Measurements from ENCODE around the gene PCSK5. TPM values are rescaled to one million over a fixed set of nuclear protein-coding genes. Genes with fewer than 3 reads are reported as not detected.

Gene PCSK5
- total RNA-seq, 1 donor from 2014 or later, result 3.4 TPM

DNA sequence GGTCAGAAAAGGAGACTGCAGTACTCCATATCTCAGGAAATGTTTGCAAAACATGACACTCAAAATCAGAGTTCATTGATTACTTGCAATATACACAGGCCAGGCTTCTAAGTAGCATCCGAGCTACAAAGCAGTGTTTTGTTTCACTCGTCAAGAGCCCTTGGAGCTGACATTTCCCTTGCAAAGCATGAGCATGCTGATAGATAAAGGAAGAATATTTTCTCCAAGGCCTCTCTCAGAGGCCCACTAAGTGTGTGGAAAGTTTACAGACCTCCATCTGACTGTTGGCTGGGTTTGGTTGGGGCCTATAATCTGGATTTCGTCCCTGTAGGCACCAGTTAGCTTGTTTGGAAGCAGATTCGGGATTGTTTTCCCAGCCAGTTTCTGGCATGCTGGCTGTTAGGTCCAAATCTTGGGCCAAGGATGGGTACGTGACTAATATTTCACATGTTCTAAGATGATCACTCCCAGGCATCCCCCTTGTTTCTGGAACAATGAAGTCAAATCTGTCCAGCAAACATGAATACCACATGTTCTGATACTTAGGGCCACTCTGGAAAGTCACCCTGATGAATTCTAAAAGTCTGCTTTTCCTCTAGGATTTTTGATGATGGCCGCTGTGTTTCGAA lies 342.5 kb downstream of the PCSK5 start:
- ATAC-seq (ENCODE audit: poor library complexity) (peak; percentile 49), DNase-seq (no peak)
- intact Hi-C loops (cut with DNase I), result no loop called here

DNA sequence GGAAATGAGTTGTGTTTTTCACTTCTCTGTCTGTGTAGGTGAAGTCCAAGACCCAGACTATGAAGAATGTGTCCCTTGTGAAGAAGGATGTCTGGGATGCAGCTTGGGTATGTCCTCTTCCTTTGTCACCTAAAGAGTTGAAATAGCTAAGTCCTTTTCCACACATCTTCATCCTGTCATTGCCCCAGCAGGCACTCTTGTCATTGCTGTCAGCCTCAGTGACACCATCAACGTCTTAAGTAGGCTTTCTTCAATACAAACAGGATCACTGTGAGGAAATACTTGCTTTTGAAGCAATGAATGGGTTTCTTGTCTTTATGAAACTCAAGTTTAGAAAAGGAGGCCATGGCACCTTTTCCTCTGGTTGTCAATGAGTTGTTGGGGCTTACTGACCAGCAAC lies 350.1 kb downstream of the PCSK5 start:
- intact Hi-C loops (cut with DNase I), result no loop called here
- ATAC-seq (ENCODE audit: poor library complexity) (no peak), DNase-seq (no peak)

DNA sequence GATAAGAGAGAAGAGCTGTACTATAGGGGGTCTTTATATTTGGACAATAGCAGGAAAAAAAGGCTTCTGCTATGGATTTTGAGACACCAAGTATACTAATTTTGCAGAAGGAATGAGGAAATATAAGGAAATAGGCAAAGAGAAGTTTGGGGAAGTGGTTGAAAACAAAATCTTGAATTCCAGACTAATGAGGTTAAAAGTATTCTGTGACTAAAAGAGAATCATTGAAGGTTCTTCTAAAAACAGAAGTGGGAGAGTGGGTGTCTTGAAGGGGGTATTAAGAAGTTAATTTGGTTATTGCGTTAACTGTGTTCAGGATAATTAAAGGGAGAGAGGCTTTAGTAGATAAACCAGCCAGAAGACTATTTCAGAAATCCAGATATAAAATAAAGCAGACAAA lies 355.0 kb downstream of the PCSK5 start:
- ATAC-seq (ENCODE audit: poor library complexity) (no peak), DNase-seq (no peak)
- intact Hi-C loops (cut with DNase I), result no loop called here

DNA sequence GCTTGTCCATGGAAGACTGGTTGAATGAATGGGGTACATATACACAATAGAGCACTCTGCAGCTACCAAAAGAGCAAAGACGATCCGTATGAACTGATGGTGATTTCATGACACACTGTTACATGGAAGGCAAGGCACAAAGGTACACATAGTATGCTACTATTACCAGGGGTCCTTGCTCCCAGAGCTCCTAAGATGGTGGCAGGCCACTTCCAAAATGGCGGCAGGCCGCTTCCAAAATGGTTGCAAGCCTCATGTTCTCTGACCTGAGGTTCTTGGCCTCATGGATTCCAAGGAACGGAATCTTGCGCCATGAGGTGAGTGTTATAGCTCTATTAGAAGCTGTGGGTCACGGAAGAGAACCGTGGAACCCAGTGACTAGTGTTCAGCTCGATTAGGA lies 356.2 kb downstream of the PCSK5 start:
- intact Hi-C loops (cut with DNase I), result no loop called here
- DNase-seq (no peak), ATAC-seq (ENCODE audit: poor library complexity) (no peak)

DNA sequence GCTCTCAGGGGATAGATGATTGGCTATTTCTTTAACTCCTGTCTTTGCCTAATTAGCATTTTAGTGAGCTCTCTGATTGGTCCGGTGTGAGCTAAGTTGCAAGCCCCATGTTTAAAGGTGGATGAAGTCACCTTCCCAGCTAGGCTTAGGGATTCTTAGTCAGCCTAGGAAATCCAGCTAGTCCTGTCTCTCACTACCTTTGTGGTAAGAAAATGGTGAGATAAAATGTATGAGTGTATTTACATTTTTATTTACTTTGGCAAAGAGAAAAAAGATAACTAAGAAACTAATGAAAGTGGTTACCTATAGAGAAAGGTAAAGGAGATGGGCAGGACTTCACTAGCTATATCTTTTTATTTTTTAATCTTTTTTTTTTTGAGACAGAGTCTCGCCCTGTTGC lies 357.0 kb downstream of the PCSK5 start:
- no peak for DNase-seq
- ATAC-seq (ENCODE audit: poor library complexity), result no peak
- intact Hi-C loops (cut with DNase I), result no loop called here

DNA sequence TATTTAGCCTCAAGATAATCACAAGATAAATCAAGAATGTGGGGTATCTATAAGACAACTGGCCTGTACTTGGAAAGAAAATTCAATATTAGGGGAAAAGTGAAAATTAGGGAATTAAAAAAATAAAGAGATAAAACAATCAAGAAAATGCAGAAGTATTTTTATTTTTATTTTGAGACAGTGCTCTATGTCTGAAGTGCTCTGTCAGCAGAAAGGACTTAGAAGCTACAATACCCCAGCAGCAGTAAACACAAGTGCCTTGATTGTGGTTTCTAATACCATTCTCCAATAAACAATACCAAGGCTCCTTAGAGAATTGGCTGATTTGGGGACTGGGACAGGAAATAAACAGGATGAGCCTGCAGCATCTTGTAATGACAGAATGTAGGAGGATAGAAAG lies 358.8 kb downstream of the PCSK5 start:
- intact Hi-C loops (cut with DNase I), result no loop called here
- DNase-seq (no peak), ATAC-seq (ENCODE audit: poor library complexity) (no peak)

DNA sequence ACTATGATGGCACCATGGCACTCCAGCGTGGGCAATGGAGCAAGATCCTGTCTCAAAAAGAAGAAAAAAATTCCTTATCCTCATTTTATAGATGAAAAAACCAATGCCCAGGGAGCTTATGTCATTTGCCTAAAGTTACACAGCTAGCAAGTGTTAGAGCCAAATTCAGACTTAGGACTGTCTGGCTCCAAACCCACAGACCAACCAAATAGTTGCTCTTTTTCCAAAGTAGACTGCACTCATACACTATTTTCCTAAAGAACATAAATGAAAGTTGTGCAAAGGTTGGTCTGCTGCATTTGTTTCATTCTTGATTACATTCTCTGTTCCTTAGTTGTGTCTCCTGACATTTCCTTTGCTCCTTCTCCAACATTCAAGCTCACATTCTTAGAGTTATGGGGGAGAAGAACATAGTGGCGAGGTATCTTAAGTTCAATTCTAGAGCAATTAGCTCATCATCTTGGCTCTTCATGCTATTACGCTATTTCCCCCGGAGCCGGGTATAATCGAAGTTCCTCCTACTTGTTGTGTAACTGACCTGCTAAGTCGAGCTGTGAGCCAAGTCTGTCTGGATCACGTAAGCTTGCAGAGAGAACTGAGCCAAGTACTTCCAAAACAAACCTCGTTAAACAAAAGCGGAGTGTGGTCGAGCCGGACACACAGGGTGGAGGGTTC lies 365.4 kb downstream of the PCSK5 start:
- peak; percentile 95 for ATAC-seq (ENCODE audit: poor library complexity)
- peak; percentile 57 for DNase-seq
- intact Hi-C loops (cut with DNase I), result no loop called here

DNA sequence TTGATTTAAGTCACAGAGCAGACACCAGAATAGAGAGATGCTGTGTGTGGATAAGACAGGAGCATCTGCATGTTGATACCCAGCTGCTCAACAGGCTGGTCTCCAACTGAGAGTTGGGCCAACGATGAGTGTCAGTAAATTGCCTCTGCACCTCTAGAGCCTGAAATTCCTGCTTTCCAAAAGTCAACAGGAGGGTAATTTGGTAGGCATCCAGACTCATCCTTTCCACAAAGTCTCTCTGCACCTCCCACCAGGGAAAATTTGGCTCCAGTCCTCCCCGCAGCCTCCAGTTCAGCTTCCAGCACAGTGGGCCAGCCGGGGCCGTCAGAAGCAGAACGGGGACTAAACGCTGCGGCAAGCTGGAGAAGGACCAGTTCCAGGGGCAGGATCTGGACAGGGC lies 366.8 kb downstream of the PCSK5 start:
- intact Hi-C loops (cut with DNase I), result no loop called here
- DNase-seq (peak; percentile 56), ATAC-seq (ENCODE audit: poor library complexity) (peak; percentile 23)

DNA sequence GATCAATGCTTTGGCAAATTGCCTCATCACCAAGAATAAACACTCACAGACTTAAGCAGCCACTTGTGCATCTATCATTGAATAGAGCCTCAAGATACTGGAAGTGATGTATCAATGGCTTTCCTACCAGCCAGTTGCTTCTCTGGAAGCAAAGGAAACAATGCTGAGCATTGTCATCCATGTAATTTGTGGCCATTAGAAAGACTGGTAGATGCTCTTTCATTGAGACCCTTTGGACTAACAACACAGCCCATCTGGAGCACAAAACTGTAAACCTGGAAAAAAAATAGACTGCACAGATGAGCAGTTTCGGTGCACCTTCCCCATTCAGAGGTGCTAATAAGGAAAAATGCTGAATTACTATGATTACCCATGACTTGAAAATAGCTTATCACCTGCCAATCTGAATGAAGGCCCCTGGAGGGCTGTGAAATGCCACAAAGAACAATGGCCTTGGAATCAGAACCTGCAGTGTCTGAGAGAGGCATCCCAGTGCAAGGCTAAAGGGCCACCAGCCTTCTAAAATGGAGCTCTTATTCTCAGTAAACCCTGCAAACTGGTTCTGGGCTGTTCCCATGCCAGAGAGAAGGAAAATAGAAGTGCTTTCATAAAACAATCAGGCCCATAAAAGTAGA lies 376.3 kb downstream of the PCSK5 start:
- no peak for DNase-seq

DNA sequence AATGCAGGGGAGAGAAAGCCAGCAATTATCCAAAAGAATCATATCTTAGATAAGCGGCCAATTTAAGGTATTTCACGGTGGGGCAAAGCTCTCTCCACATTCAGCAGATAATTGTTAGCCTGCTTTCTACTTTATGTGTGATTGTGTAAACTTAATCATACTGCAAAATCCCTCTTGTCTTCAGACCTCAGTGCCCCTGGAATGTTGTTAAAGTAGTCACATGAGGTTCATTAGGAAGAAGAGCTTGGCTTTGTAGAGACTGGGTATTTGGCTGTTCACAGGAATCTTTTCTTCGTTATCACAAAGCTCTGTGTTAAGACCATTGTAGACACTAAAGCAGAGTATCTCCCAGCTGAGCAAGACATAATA lies 376.8 kb downstream of the PCSK5 start:
- intact Hi-C loops (cut with DNase I), result no loop called here
- DNase-seq, result no peak
- ATAC-seq (ENCODE audit: poor library complexity), result no peak

More for the DNA sequence above, 376.3 kb downstream of the PCSK5 start:
- intact Hi-C loops (cut with DNase I), result no loop called here
- ATAC-seq (ENCODE audit: poor library complexity), result no peak

DNA sequence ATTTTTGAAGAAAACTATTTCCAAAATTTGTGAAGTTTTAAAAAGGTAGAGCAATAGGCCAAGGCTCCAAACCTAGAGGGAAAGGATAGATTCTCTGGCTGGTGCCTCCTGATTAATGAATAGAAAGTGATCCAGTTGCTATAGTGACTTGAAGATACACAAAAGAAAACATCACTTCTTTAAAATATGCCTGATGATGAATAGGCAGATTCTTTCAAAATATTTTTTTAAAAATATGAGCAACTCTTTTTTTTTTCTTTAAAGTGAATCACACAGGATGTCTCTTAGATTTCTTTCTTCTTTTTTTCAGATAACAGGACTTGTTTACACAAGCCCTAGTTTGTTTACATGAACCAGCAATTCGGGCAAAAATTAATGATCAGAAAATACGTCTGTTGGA lies 379.3 kb downstream of the PCSK5 start:
- ATAC-seq (ENCODE audit: poor library complexity) (no peak), DNase-seq (no peak)
- intact Hi-C loops (cut with DNase I), result no loop called here

DNA sequence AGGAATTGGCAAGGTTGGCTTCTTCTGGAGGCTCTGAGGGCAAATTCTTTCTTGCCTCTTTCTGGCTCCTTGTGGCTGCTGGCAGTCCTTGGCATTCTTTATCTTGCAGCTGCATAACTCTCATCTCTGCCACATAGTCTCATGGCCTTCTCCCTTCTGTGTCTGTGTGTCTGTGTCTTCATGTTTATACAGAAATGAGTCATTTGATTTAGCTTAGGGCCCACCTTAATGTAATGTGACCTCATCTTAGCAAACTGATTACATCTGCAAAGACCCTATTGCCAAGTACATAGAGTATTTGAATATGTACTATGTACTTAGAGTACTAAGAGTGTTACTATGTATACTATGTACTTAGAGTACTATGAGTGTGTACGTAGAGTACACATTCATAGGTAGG lies 381.3 kb downstream of the PCSK5 start:
- intact Hi-C loops (cut with DNase I), result no loop called here
- DNase-seq (no peak), ATAC-seq (ENCODE audit: poor library complexity) (no peak)

DNA sequence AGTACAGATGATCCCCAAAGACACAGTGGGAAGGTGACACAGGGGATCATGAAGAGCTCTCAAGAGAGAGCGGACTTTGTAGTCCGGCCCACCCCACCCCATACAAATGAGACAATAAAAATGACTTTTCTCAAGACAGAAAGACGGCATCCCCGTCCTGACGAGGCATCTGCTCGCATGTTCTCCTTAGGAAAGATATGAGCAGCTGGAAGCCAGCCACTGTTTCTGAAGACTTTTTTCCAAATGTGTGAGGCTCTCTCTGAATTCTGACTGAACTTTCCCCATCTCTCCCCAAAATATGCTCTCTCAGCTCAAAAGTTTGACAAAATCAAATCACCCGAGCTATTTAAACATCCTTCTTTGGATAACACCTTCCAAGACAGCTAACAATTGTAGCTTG lies 398.6 kb downstream of the PCSK5 start:
- intact Hi-C loops (cut with DNase I), result no loop called here
- DNase-seq (no peak), ATAC-seq (ENCODE audit: poor library complexity) (no peak)

DNA sequence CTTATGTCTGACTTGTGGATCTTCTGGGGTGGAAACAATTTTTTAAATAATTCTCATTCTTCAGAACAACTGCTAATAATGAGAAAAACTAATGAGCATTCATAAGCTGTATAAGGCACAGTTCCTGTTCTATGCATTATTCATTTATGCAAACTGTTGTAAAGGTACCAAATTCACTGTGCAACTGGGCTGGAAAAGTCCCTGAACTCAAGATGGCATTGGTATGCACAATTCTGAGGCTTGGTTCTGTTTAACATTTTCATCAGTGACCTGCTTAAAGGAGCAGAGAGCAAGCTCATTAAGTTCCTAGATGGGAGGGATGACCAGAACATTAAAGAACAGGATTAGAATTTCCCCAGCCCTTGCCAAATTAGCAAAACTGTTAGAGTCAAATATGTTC lies 399.2 kb downstream of the PCSK5 start:
- no peak for DNase-seq
- ATAC-seq (ENCODE audit: poor library complexity), result no peak
- intact Hi-C loops (cut with DNase I), result no loop called here

DNA sequence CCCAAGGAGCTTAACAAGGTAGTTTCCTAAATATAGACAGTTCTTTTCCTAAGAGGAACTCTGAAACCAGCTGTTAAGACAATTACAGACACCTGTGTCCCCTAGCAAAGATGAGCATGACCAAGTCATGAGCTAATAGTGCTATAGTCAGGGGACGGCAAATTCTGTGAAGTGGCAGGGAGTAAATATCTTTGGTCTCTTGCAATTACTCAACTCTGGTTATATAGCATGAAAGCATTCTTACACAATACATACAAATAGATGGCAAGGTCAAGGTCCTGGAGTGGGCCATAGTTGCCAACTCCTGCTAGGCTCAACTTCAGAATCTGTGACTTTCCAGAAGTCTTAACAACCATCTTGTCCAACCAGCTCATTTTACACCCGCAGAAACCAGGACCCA lies 400.1 kb downstream of the PCSK5 start:
- no peak for DNase-seq
- intact Hi-C loops (cut with DNase I), result no loop called here
- ATAC-seq (ENCODE audit: poor library complexity), result no peak

DNA sequence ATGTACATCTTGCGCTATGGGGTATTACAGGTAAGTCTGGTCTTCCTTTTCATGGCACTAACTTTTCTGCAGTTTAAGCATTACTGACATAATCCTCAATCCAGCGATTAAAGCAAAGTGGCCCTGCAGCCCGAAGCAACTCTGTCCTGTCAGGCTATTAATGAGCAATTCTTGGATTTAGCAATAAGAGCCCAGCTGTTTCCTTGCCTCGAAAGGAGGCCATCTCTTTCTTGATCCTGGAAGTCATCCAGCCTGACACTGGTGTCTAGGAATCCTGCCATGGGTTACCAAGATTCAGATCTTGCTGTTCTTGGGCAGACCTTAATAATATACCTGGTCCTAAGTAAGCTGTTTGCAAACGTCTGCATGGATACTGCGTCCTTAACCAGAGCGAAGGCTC lies 401.8 kb downstream of the PCSK5 start:
- DNase-seq, result no peak
- ATAC-seq (ENCODE audit: poor library complexity), result peak; percentile 49
- intact Hi-C loops (cut with DNase I), result no loop called here

DNA sequence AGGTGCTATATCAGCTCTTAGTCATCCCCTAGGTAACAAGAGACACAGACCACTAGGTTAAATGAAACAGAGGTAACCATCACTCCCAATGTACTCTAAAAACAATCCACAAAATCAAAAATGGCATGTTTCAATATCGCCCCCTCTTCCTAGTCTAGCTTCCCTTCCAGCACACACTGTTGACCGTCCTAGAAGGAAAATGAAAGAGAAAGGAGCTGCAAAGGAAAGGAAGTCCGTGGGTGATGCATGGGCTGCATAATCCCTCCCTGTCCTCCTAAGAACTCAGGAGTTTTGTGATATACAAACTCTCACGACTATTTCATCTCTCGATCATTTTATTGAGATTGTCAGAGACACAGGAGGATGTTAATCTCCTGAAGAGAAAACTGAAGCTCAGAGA lies 402.2 kb downstream of the PCSK5 start:
- intact Hi-C loops (cut with DNase I), result no loop called here
- ATAC-seq (ENCODE audit: poor library complexity) (no peak), DNase-seq (no peak)

DNA sequence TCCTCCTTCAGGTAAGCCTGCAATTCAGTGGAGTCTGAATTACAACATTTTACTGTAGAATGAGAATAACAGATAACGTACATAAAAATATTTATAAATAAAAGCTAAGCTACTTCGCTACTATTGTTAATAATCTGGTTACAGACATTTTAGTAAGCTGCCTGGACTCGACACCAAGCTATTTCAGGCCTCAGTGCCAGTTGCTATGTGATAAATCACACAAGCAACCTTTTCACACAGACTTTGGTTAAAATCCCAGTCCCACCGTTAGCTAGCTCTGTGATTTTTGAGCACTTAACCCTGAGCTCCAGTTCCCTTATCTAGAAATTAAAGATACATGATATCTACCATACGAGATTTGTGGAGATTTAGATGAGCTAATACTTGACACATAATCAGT lies 403.8 kb downstream of the PCSK5 start:
- intact Hi-C loops (cut with DNase I), result no loop called here
- DNase-seq, result no peak
- no peak for ATAC-seq (ENCODE audit: poor library complexity)

DNA sequence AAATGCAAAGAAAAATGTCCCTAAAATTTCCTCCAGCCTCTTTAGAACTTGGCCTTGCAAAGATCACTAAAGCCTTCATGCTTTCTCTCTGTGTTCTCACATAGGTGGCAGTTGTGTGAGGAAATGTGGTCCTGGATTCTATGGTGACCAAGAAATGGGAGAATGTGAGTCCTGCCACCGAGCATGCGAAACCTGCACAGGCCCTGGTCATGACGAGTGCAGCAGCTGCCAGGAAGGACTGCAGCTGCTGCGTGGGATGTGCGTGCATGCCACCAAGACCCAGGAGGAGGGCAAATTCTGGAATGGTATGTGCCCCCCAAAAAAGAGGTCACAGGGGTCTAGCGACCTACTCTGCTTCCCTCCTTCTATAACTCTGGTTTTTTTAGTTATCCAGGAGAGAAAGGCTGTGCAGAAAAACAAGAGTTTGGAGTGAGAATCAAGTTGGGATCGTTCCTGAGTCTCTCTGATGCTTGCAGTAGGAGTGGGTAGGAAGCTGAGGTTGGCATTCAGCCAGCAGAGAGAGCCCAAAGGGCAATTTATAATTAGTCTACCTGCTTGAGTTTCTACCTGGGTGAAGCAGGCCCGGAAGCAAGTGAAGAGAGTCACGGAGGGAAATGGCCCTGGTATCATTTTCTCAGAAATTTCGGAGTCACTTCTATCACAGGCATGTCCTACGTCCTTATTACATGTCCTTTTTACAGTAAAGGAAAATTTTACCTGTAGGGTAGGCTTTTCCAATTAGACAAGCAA lies 406.3 kb downstream of the PCSK5 start:
- no peak for DNase-seq
- ATAC-seq (ENCODE audit: poor library complexity), result no peak
- intact Hi-C loops (cut with DNase I), result no loop called here

DNA sequence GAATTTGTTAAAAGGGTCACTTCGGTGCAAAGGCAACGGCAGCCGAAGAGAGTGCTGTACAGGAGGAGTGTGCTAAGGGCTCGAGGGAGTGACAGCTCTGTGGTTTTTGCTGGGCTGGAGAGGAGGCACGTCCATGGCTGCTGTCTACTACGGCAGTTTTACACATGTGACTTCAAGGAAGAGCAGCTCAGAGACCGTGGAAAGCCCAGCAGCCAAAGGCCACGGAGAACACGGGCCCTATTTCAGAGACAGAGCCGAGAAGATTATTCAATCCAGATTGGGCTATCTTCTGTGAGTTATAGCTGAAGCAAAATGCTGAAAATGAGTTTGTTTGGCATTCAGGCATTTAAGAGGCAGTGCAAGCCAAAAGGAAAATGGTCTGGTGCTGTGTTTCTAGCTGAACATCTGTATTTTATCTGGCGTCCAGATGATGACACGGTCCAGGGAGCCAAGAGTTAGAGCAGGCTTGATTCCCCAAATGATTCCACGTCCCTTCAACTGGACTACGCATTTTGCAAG lies 407.3 kb downstream of the PCSK5 start:
- peak; percentile 56 for DNase-seq

More for the DNA sequence above, 407.3 kb downstream of the PCSK5 start:
- intact Hi-C loops (cut with DNase I), result no loop called here
- ATAC-seq (ENCODE audit: poor library complexity), result peak; percentile 89

All from Right ventricle myocardium superior (tissue), 1 donor.